ENCODE results near the gene ZBTB17. TPM values are rescaled to one million over a fixed set of nuclear protein-coding genes. Genes with fewer than 3 reads are reported as not detected.

Gene ZBTB17
- total and polyA plus RNA-seq, 2 of the 8 experiments (the other 6 are each of a cell fraction or from before 2014, with no cell fraction given), result 24.7 to 36.2 TPM

GRCh38 chr1:15938628-15939161 lies 37.2 kb downstream of the ZBTB17 start:
- no peak overlapping the region for H3K4me3 ChIP-seq (ENCODE audit: extremely low read depth in 1 of 4, insufficient read depth in 2 of 4, low read depth in 3 of 4, low read length in 4 of 4)
- H4K5ac ChIP-seq (ENCODE audit: insufficient read length, low read depth, low read length), result no peak overlapping the region
- H2BK20ac ChIP-seq (ENCODE audit: low read length), result no peak overlapping the region
- H2AK5ac ChIP-seq (ENCODE audit: low read depth, low read length), result no peak overlapping the region
- no peak overlapping the region for H2BK120ac ChIP-seq (replicated peaks; ENCODE audit: low read depth, low read length)
- ChIA-PET CTCF (ENCODE audit: partially characterized antibody) (interaction anchor here (0.6 to 4.2 kb wide), 13 partner anchors 10 to 172 kb away, joined by 3 to 30 read pairs (median 5); partner anchors contain the start of gene SPEN), POLR2A (ENCODE audit: partially characterized antibody) (no interaction called here)
- H3K79me2 ChIP-seq (ENCODE audit: control insufficient read depth in 1 of 2, insufficient read depth in 2 of 2, low read length in 2 of 2), result no peaks in the 10 kb centered on the region
- no peaks in the 10 kb centered on the region; the same call in 1 of the 2 replicates for H3K79me1 ChIP-seq (ENCODE audit: low read depth, low read length)
- no peaks in the 10 kb centered on the region for H3K23me2 ChIP-seq (ENCODE audit: low read depth, low read length)
- peaks cover 2 to 18% of the 10 kb centered on the region in 2 experiments for H4K20me1 ChIP-seq (replicated peaks in 1 of 2; ENCODE audit: control insufficient read depth in 1 of 2, insufficient read depth in 2 of 2, low read length in 2 of 2)
- H2BK5ac ChIP-seq (ENCODE audit: low read depth, low read length), result no peak overlapping the region
- no peaks in the 10 kb centered on the region for H3K9me3 ChIP-seq (ENCODE audit: insufficient read depth in 2 of 2, low read depth in 1 of 2, low read length in 1 of 2)
- no peak overlapping the region for H2AFZ ChIP-seq (ENCODE audit: low read length)
- H3K27me3 ChIP-seq (replicated peaks in 1 of 4; ENCODE audit: control insufficient read depth in 3 of 4, extremely low read depth in 1 of 4, insufficient read depth in 3 of 4, low read length in 3 of 4), result no peaks in the 10 kb centered on the region; a peak in 1 of 7 replicates
- no peak overlapping the region for H2BK15ac ChIP-seq (ENCODE audit: low read length)
- FAIRE-seq (no peak), DNase-seq (ENCODE audit: low read depth in 1 of 2, low spot score in 2 of 2) (no peak)
- H3K27ac ChIP-seq (ENCODE audit: low read depth, low read length), result no peak overlapping the region
- no peak overlapping the region for H3K56ac ChIP-seq (replicated peaks; ENCODE audit: insufficient read length, low read depth, low read length)
- peaks cover 19 to 68% (median 37%) of the 10 kb centered on the region in 4 experiments for H3K36me3 ChIP-seq (ENCODE audit: control insufficient read depth in 2 of 4, insufficient read depth in 4 of 4, low read length in 3 of 4)
- no peak overlapping the region for H3K4ac ChIP-seq (replicated peaks; ENCODE audit: insufficient read length, low read depth, low read length)
- no peak overlapping the region for H4K91ac ChIP-seq (replicated peaks; ENCODE audit: insufficient read length, low read length)
- 92% methylated on average over 8 of the region's 8 CpGs; no CpG with 5 or more reads in 1 of the 2 experiments for WGBS, 2 experiments (ENCODE audit: extremely low coverage in 1 of 2, insufficient coverage in 1 of 2, insufficient read length in 1 of 2, insufficient replicate concordance in 2 of 2, low coverage in 1 of 2, low lambda C conversion rate in 2 of 2, missing lambda C conversion rate in 1 of 2)
- H3K4me2 ChIP-seq (ENCODE audit: insufficient read depth in 1 of 2, low read depth in 2 of 2, low read length in 2 of 2), result no peak overlapping the region
- H3K18ac ChIP-seq (ENCODE audit: extremely low read depth, low read length), result no peak overlapping the region
- no peak overlapping the region for H2BK12ac ChIP-seq (ENCODE audit: low read depth, low read length)
- no peak overlapping the region; the same call in 1 of the 2 replicates for H4K8ac ChIP-seq (ENCODE audit: extremely low read depth, insufficient read depth, low read length)
- H3K4me1 ChIP-seq (replicated peaks in 1 of 4; ENCODE audit: control insufficient read depth in 3 of 4, insufficient read depth in 4 of 4, low read length in 3 of 4), result no peaks in the 10 kb centered on the region; a peak in 1 of 7 replicates
- no peak overlapping the region for H3K23ac ChIP-seq (ENCODE audit: insufficient read length)
- no peak overlapping the region for H3K9ac ChIP-seq (replicated peaks in 1 of 4; ENCODE audit: extremely low read depth in 1 of 4, low read depth in 3 of 4, low read length in 3 of 4)
- H3K14ac ChIP-seq (ENCODE audit: insufficient read length), result no peak overlapping the region
- TF ChIP-seq TBP (IDR thresholded peaks at IDR 0.05; ENCODE audit: low read depth, low read length) (no peak), BCL11A (IDR thresholded peaks at IDR 0.05; ENCODE audit: low read depth in 2 of 2, low read length in 2 of 2) (no peak), ATF2 (IDR thresholded peaks at IDR 0.05; ENCODE audit: low read length) (no peak), CHD2 (IDR thresholded peaks at IDR 0.05; ENCODE audit: low read length) (no peak), POLR2AphosphoS5 (IDR thresholded peaks at IDR 0.05; ENCODE audit: low read depth, low read length) (no peak), CEBPB (IDR thresholded peaks at IDR 0.05; ENCODE audit: low read depth, low read length) (no peak), HDAC2 (IDR thresholded peaks at IDR 0.05; ENCODE audit: borderline replicate concordance in 1 of 2, low read depth in 2 of 2, low read length in 2 of 2) (no peak), SP1 (IDR thresholded peaks at IDR 0.05; ENCODE audit: low read depth, low read length) (no peak), JUN (IDR thresholded peaks at IDR 0.05; ENCODE audit: low read depth, low read length) (no peak), SIRT6 (IDR thresholded peaks at IDR 0.05; ENCODE audit: low read length) (no peak), FOSL1 (IDR thresholded peaks at IDR 0.05; ENCODE audit: insufficient read depth, low read depth, low read length) (no peak), SP2 (IDR thresholded peaks at IDR 0.05; ENCODE audit: low read length) (no peak), RFX5 (IDR thresholded peaks at IDR 0.05; ENCODE audit: borderline replicate concordance, low read depth, low read length) (no peak), CREB1 (IDR thresholded peaks at IDR 0.05) (no peak)

All from H1 (cell line).